HG03064 (cell line): ENCODE measurements around the gene ABHD6.
A peak's percentile ranks its signal among the peaks of the same experiment; 100 is the strongest.
"Not testable (repeated sequence)": the region's sequence is repeated elsewhere in the genome, so short reads cannot be mapped to it uniquely, and the experiment has no call there.

ENCODE experiments used
- ATAC-seq: cut with Tn5 transposase; IDR thresholded peaks from one replicate; pipeline ENCODE4 v1.9.1; 2021; ENCODE audit warnings: low read depth; ENCODE audit not compliant: unreplicated experiment

ABHD6 gene

DNA sequence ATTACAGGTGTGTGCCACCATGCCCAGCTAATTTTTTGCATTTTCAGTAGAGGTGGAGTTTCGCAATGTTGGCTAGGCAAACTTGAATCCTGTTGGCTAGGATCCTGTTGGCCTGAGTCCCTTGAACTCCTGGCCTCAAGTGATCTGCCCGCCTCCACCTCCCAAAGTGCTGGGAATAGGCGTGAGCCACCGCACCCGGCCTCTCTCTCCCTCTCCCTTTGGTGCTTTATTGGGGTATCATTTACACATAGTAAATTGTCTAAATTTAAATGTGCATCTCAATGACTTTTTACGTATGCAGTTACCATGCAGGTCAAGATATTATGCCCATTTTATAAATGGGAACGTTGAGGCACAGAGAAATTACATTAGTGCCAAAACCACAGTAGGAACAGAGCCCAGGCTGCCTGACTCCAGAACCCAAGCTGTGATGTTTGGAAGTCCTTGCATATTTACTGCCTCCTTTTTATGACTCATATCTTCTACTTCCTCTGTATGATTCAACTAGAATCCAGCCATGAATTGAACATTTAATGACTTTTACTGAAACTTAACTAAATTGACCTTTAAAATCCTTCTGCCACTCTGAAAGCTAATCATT lies 34.4 kb downstream of the ABHD6 start:
- no peak for ATAC-seq

DNA sequence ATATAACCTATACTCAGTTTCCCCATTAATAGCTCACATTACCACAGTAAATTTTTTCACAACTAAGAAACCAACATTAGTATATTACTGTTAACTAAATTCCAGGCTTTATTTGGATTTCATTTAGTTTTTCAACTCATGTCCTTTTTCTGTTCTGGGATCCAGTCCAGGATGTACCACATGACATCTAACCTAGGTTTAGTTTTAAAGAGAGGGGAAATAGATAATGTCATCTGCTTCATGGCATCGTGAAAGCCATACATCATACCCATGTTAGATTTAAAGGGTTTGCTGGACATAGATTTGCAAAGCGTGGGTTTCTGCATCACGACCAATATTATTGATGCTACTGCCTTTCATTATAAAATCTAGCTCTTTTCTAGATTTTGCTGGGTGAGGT lies 35.3 kb downstream of the ABHD6 start:
- no peak for ATAC-seq

DNA sequence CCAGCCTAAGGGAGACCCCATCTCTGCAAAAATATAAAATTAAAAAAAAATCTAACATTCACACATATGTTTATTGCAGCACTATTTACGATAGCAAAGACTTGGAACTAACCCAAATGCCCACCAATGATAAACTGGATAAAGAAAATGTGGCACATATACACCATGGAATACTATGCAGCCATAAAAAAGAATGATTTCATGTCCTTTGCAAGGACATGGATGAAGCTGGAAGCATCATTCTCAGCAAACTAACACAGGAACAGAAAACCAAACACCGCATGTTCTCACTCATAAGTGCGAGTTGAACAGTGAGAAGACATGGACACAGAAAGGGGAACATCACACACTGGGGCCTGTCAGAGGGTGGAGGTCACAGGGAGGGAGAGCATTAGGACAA lies 35.8 kb downstream of the ABHD6 start:
- not testable (repeated sequence) for ATAC-seq

DNA sequence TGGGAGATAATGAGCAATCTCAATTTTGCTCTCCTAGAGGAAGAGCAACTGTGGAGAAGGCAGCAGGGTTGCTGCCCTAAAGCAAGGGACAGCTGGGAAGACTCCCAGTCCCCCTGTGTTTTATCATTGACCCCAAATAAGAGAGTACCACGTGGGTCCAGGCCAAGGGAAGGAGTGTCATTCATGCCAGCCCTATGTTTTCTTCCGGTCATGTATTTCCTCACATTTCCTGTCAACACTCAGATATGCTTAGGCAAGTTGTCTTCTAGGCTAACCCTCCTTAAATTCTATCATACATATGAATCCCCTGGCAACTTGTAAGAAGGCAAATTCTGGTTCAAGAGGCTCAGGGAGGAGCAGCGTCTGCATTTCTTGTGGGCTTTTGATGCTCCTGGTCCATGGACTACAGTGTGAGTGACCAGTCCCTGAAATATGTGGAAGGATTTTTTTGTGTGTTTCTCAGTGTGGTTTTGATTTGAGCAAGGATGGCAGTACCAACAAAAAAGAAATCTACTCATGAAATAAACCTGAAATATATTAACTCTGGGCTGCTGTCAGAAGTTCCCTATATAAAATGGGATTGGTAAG lies 36.5 kb downstream of the ABHD6 start:
- no peak for ATAC-seq

- no peak for ATAC-seq
These were observed 43.5 kb downstream of the ABHD6 start for GRCh38 chr3:58281069-58281468.

- ATAC-seq: no peak
These were observed 47.7 kb downstream of the ABHD6 start for GRCh38 chr3:58285334-58285733.

GRCh38 chr3:58287354-58287753 lies 49.8 kb downstream of the ABHD6 start:
- no peak for ATAC-seq

DNA sequence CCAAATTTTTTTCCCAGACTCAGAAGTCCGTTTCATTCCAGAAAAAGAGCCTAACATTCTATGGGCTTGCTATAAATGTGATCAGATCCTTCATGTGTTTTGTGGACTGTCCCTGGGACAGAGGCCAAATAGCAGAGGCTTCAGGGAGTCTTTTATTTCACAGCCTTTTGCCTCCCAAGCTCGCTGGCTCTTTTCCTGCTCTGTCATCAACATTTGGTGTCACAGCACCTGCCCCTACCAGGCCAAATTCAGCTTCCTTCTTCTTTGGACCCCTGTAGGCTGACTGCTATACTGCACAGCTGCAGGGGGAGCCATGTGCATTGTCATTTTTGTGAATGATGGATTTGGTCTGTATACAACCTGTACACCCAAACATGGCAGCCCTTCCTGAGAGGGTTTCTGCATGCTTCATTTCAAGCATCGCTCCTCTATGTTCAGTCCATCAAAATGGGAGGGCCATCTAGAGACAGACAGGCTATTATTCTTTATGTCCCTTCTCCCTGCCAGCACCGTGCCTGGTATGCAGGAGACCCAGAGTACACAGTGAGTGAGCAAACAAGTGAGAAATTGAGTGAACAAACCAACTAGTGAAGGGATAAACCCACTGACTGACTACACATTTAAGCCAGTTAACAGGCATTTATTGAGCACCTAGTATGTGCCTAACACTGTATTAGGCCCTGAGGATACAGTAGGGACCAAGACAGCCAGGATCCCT lies 50.6 kb downstream of the ABHD6 start:
- no peak for ATAC-seq

- ATAC-seq: not testable (repeated sequence)
These were observed 51.5 kb downstream of the ABHD6 start for GRCh38 chr3:58288964-58289613.

GRCh38 chr3:58290446-58290845 lies 52.9 kb downstream of the ABHD6 start:
- not testable (repeated sequence) for ATAC-seq

GRCh38 chr3:58291671-58292338 lies 54.2 kb downstream of the ABHD6 start:
- ATAC-seq: no peak

DNA sequence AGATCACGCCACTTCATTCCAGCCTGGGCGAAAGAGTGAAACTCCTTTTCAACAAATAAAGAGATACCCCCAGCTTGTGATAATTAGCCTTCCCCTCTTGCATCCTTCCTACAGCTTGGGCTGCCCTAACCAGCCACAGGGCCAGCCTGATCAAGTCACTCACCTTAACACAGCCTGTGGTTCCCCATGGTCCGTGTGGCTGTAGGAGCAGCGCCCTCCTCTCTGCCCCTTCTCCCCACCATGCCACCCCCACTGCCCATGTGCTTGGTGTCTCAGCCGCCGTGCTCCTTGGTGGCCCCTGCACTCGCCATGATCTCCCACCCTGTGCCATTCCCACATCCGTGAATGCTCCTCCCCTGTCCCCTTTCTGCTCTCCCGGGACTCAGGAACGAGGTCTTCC lies 55.3 kb downstream of the ABHD6 start:
- ATAC-seq: no peak

DNA sequence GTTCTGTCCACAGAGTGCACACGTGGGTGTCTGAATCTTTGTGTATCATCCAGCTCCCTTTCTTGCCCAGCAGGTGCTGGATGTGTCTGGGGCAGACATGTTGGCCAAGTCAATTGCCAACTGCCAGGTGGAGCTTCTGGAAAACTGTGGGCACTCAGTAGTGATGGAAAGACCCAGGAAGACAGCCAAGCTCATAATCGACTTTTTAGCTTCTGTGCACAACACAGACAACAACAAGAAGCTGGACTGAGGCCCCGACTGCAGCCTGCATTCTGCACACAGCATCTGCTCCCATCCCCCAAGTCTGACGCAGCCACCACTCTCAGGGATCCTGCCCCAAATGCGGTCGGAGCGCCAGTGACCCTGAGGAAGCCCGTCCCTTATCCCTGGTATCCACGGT lies 55.9 kb downstream of the ABHD6 start:
- ATAC-seq: no peak

DNA sequence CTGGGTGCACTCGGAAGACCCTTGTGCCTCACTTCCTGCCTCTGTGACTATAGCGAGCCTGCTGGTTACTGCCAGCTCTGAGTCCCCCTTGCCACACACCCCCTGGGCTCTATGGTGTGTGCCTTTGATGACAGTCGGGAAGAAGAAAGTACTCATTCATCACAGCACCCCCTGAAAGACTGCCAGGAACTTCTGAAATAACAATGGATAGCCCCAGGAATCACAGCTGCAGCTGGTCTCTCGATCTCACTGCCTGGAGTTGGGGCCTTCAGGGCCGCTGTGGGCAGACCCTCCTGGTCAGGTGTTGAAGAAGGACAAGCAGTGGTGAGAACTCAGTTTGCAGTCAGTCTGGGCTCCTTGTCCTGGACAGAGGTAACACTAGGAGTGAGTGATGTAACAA lies 58.7 kb downstream of the ABHD6 start:
- ATAC-seq: no peak

- no peak for ATAC-seq
These were observed 59.3 kb downstream of the ABHD6 start for GRCh38 chr3:58296843-58297242.

- no peak for ATAC-seq
These were observed 60.6 kb downstream of the ABHD6 start for GRCh38 chr3:58298190-58298589.

GRCh38 chr3:58299075-58299474 lies 61.5 kb downstream of the ABHD6 start:
- no peak for ATAC-seq

GRCh38 chr3:58299839-58300516 lies 62.4 kb downstream of the ABHD6 start:
- no peak for ATAC-seq

- ATAC-seq: peak; percentile 77
These were observed 68.5 kb downstream of the ABHD6 start, which contains the start of the genes HTD2 and RPP14 for GRCh38 chr3:58305882-58306711. TSS of gene HTD2 (plus strand) at chr3:58306520. CDS start at chr3:58317614, 11,094 bp downstream. TSS of gene RPP14 (plus strand) at chr3:58306245. CDS start at chr3:58310330, 4,085 bp downstream.
